ENCODE results near the gene MACC1. TPM values are rescaled to one million over a fixed set of nuclear protein-coding genes. Genes with fewer than 3 reads are reported as not detected.
"Not testable (repeated sequence)": the region's sequence is repeated elsewhere in the genome, so short reads cannot be mapped to it uniquely, and the experiment has no call there.

MACC1 gene
- total RNA-seq, 2 experiments from 2014 or later, result 1.5 to 2.7 TPM

DNA sequence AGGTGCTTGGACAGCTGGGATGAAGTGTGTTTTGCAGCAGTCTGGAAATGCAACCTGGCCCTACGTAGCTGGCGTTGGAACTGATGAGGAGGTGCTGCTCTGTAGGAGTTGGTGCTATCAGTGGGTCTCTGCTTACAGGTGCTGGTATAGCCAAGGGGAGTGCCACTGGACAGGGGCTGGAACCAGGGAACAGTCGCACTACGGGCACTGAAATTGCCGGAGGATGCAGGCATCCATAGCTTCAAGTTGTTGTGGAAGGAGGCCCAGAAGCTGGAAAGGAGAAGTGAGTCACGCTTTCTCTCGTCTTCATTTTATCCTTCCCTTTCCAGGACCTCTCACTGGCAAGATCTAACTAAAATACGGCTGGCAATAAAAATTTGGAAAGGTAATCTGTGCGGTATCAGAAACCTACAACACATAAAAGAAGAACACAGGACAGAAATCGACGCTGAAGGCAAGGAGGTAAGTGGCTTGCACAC lies 25.8 kb downstream of the MACC1 start:
- Mint-ChIP-seq H3K27ac (no peak overlapping the region), H3K27me3 (no peaks in the 10 kb centered on the region), H3K9me3 (ENCODE audit: low read depth) (peaks cover 3% of the 10 kb centered on the region), H3K4me3 (no peak overlapping the region), H3K4me1 (no peaks in the 10 kb centered on the region), H3K36me3 (peaks cover 2% of the 10 kb centered on the region)
- CTCF ChIA-PET, result no interaction called here
- ATAC-seq (no peak), DNase-seq (no peak)

DNA sequence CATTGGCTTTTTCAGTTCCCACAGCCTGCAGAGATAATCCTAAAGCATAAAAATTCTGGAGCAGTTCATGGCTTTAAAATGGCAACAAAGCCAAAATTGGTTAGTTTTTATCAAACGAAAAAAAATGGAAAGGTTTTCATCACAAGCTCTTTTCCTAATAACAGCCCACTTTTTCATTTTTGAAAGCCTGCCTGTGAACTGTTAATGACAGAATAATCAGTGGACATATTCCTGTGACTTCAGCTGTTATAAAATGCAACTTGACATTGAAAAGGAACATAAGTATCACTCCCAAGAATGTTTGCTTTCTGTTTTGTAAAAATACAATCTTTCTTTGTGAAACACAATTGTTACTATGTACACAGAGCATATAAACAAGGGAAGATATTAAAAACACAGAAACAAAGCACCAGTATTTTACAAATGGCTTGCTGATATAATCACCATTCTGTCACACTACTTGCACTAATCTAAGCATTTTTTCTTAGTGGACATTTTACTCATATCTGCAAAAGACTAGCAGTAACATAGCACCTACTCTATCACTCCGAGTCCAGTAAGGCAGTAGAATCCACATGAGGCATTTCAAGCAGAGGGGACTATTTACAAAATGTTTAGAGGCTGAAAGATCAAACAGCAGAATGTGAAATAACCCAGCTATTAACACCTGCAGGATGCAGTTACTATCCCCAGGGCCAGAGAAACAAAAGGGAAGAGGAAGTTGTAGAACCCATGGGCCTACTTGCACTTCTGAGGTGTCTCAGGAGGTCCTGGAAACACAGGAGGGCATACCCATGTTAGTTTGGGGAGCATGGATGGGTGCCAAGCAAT lies 26.4 kb downstream of the MACC1 start:
- Mint-ChIP-seq H3K27ac (no peak overlapping the region), H3K27me3 (no peaks in the 10 kb centered on the region), H3K36me3 (peaks cover 2% of the 10 kb centered on the region), H3K9me3 (ENCODE audit: low read depth) (peaks cover 3% of the 10 kb centered on the region), H3K4me1 (no peaks in the 10 kb centered on the region), H3K4me3 (no peak overlapping the region)
- no peak for ATAC-seq
- DNase-seq, result no peak
- CTCF ChIA-PET, result no interaction called here

DNA sequence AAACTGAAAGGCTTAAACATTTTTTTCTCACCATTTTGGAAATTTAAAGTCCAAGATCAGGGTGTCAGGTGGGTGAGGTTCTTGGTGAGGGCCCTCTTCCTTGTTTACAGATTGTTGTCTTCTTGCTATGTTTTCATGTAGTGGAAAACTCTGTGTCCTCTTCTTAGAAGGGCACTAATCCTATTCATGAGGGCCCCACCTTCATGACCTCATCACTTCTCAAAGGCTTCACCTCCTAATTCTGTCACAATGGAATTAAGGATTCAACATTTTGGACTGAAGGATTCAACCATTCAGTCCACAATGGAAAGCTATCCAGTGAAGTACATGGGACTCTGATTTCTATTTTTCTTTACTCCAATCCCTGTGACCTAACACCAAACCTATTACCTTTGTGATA lies 27.3 kb downstream of the MACC1 start:
- Mint-ChIP-seq H3K4me1 (no peaks in the 10 kb centered on the region), H3K36me3 (peaks cover 2% of the 10 kb centered on the region), H3K27me3 (no peaks in the 10 kb centered on the region), H3K27ac (no peak overlapping the region), H3K9me3 (ENCODE audit: low read depth) (peaks cover 3% of the 10 kb centered on the region), H3K4me3 (no peak overlapping the region)
- no peak for ATAC-seq
- DNase-seq, result no peak
- CTCF ChIA-PET, result no interaction called here

- Mint-ChIP-seq H3K27me3 (no peaks in the 10 kb centered on the region), H3K4me3 (no peak overlapping the region), H3K9me3 (ENCODE audit: low read depth) (peaks cover 5% of the 10 kb centered on the region), H3K4me1 (no peaks in the 10 kb centered on the region), H3K27ac (no peak overlapping the region), H3K36me3 (peaks cover 2% of the 10 kb centered on the region)
- DNase-seq, result no peak
- CTCF ChIA-PET, result no interaction called here
- ATAC-seq, result no peak
These were observed 28.6 kb downstream of the MACC1 start for GRCh38 chr7:20188567-20188966.

GRCh38 chr7:20187850-20188249 lies 29.3 kb downstream of the MACC1 start:
- H3K27me3 Mint-ChIP-seq; DNase-seq; H3K27ac Mint-ChIP-seq; ATAC-seq; H3K4me1 Mint-ChIP-seq; H3K4me3 Mint-ChIP-seq; CTCF ChIA-PET; H3K9me3 Mint-ChIP-seq (ENCODE audit: low read depth); H3K36me3 Mint-ChIP-seq: not testable (repeated sequence)

DNA sequence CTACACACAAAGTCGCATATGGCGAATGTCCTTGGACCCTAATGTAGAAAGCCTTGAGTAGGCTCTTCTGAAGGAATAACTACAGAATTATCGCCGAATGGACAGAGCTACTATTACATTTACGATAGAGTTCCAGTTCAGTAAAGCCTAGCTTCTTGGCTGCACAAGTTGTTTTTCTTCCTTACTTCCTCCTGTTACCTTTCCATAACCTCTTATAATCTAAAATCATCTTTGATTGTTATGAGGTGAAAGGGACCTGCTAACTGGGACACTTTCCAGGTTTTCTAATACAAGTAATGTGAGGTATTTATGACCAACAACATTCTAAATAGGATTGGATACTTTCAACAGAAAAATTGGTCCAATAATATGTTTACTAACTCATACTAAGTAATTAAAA lies 31.2 kb downstream of the MACC1 start:
- Mint-ChIP-seq H3K27ac (no peak overlapping the region), H3K4me1 (no peaks in the 10 kb centered on the region), H3K9me3 (ENCODE audit: low read depth) (peaks cover 5% of the 10 kb centered on the region), H3K36me3 (peaks cover 2% of the 10 kb centered on the region), H3K27me3 (no peaks in the 10 kb centered on the region), H3K4me3 (no peak overlapping the region)
- ATAC-seq (no peak), DNase-seq (no peak)
- CTCF ChIA-PET, result no interaction called here

DNA sequence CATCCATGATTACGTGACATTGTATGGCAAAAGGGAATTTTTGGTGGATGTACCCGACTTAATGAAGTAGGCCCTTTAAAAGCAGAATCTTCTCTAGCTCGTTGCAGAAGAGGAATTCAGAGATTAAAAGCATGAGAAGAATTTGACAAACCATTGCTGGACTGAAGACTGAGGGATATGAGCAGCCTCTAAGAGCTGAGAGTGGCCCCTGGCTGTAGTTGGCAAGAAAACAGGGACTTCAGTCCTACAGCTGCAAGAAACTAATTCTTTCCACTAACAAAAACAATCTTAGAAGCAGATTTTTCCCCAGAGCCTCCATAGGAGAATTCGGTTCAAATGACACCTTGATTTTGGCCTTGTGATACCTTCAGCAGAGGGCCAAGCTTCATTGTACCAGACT lies 34.1 kb downstream of the MACC1 start:
- CTCF ChIA-PET, result no interaction called here
- Mint-ChIP-seq H3K27me3 (no peaks in the 10 kb centered on the region), H3K9me3 (ENCODE audit: low read depth) (peaks cover 2% of the 10 kb centered on the region), H3K4me1 (no peaks in the 10 kb centered on the region), H3K4me3 (no peak overlapping the region), H3K27ac (no peak overlapping the region), H3K36me3 (no peaks in the 10 kb centered on the region)
- ATAC-seq (no peak), DNase-seq (no peak)

DNA sequence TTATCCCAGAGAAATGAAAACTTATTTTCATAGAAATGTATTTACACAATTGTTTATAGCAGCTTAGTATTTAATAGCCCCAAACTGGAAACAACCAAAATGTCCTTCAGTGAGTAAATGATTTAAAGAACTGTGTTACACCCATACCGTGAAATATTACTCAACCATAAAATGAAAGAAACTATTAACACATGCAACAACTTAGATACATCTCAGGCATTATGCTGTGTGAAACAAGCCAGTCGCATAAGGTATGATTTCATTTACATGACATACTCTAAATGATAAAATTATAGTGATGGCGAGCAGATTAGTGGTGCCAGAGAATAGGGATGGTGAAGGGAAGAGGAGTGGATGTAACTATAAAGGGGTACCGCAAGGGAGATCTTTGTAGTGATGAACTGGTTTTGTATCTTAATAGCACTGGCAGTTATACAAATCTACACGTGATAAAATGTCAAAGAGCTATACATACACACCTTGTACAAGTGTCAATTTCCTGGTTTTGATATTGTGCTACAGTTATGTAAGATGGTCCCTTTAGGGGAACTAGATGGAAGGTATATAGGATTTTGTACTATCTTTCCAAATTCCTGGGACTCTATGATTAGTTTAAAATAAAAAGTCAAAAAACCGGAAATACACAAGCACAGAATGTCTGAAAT lies 40.5 kb downstream of the MACC1 start:
- DNase-seq (no peak), ATAC-seq (no peak)
- CTCF ChIA-PET, result no interaction called here
- Mint-ChIP-seq H3K36me3 (no peaks in the 10 kb centered on the region), H3K9me3 (ENCODE audit: low read depth) (no peaks in the 10 kb centered on the region), H3K27ac (no peak overlapping the region), H3K27me3 (no peaks in the 10 kb centered on the region), H3K4me1 (no peaks in the 10 kb centered on the region), H3K4me3 (no peak overlapping the region)

GRCh38 chr7:20173828-20174227 lies 43.4 kb downstream of the MACC1 start:
- H3K4me3 Mint-ChIP-seq, result no peak overlapping the region
- H3K9me3 Mint-ChIP-seq (ENCODE audit: low read depth), result no peaks in the 10 kb centered on the region
- H3K27me3 Mint-ChIP-seq, result no peaks in the 10 kb centered on the region
- H3K27ac Mint-ChIP-seq, result no peak overlapping the region
- H3K36me3 Mint-ChIP-seq, result no peaks in the 10 kb centered on the region
- ATAC-seq (no peak), DNase-seq (no peak)
- H3K4me1 Mint-ChIP-seq, result no peaks in the 10 kb centered on the region
- CTCF ChIA-PET, result no interaction called here

- H3K4me1 Mint-ChIP-seq, result no peaks in the 10 kb centered on the region
- CTCF ChIA-PET, result interaction anchor here (1.2 kb wide), 1 partner anchor 59 kb away, joined by 3 read pairs; no protein-coding TSS in a partner anchor
- H3K27ac Mint-ChIP-seq, result no peak overlapping the region
- DNase-seq, result peak; percentile 40
- ATAC-seq, result no peak
- no peaks in the 10 kb centered on the region for H3K9me3 Mint-ChIP-seq (ENCODE audit: low read depth)
- H3K36me3 Mint-ChIP-seq, result no peaks in the 10 kb centered on the region
- H3K4me3 Mint-ChIP-seq, result no peak overlapping the region
- no peaks in the 10 kb centered on the region for H3K27me3 Mint-ChIP-seq
These were observed 44.3 kb downstream of the MACC1 start for GRCh38 chr7:20172736-20173334.

DNA sequence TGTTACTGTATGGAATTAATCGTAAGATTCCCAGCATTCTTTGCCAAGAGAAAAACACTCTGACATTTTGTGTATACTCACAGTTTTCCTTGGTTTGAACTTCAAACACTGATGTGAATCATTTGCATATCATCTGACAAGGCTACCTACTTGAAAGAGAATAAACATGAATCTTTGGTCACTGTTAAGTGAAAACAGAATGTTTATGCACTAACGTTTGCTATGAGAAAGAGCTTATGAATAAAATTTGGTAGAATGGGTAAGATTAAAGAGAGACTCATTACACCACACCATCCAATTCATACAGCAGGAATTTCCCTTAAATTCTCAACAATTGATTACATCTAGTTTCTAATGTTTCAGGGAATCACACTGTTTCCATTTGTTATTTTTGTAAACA lies 46.6 kb downstream of the MACC1 start:
- no peaks in the 10 kb centered on the region for H3K9me3 Mint-ChIP-seq (ENCODE audit: low read depth)
- CTCF ChIA-PET, result interaction anchor here (1.1 kb wide), 1 partner anchor 457 kb away, joined by 4 read pairs; no protein-coding TSS in a partner anchor
- ATAC-seq, result no peak
- no peaks in the 10 kb centered on the region for H3K4me1 Mint-ChIP-seq
- no peaks in the 10 kb centered on the region for H3K27me3 Mint-ChIP-seq
- no peak overlapping the region for H3K27ac Mint-ChIP-seq
- no peak overlapping the region for H3K4me3 Mint-ChIP-seq
- DNase-seq, result no peak
- H3K36me3 Mint-ChIP-seq, result no peaks in the 10 kb centered on the region

GRCh38 chr7:20165146-20165510 lies 52.1 kb downstream of the MACC1 start:
- Mint-ChIP-seq H3K4me3 (no peak overlapping the region), H3K36me3 (no peaks in the 10 kb centered on the region), H3K27me3 (no peaks in the 10 kb centered on the region), H3K27ac (no peak overlapping the region), H3K9me3 (ENCODE audit: low read depth) (no peaks in the 10 kb centered on the region), H3K4me1 (no peaks in the 10 kb centered on the region)
- ATAC-seq (no peak), DNase-seq (no peak)
- CTCF ChIA-PET, result no interaction called here

DNA sequence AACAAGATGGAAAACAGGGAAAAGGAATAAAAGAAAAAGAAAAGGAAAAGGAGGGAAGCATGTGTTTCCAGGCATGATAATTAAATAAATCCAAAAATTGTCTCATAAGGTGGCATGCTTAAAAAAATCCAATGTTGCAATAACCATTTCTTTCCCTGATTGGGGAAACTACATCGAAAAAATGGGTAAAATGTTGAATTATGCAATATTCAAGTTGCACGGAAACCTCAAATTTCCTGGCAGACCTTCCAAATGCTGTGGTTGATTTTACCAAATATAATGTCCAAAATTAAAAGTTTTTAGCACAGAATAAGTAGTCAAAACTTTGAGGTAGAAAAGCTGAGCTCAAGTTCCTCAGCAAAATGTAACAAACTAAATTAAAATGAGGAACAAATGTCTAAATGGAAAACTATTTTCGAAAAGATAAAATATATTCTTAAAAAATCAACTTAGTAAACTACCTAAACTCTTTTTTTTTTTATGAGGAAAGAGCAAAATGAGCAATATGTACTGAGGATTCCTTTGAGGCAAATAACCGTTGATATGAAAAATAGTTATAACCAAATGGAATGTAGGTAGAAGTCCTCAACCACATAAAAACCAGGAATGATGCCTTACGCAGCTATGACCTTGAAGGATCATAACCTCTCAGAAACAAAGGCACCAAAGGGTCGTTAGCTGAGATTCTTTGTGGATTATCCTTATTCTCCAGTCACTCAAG lies 52.6 kb downstream of the MACC1 start:
- H3K4me1 Mint-ChIP-seq, result no peaks in the 10 kb centered on the region
- DNase-seq (no peak), ATAC-seq (no peak)
- no peaks in the 10 kb centered on the region for H3K27me3 Mint-ChIP-seq
- H3K4me3 Mint-ChIP-seq, result no peak overlapping the region
- no peaks in the 10 kb centered on the region for H3K9me3 Mint-ChIP-seq (ENCODE audit: low read depth)
- no peak overlapping the region for H3K27ac Mint-ChIP-seq
- no peaks in the 10 kb centered on the region for H3K36me3 Mint-ChIP-seq
- CTCF ChIA-PET, result interaction anchor here (0.7 kb wide), 1 partner anchor 70 kb away, joined by 4 read pairs; no protein-coding TSS in a partner anchor
